Measurements from ENCODE around the gene PDK1.

PDK1 gene

DNA sequence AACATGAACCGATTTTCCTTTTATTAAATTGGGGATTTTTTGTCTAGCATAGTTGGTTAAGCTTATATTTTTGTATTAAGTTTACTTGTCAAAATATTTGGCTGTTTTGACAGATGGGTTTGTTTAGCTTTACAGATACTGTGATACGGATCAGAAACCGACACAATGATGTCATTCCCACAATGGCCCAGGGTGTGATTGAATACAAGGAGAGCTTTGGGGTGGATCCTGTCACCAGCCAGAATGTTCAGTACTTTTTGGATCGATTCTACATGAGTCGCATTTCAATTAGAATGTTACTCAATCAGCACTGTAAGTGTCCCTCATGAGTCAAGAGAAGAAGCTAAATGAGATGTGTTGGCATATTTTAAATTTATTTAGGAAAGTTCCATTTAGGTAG lies 8.5 kb downstream of the PDK1 start:
- TF ChIP-seq, protein P1, sequence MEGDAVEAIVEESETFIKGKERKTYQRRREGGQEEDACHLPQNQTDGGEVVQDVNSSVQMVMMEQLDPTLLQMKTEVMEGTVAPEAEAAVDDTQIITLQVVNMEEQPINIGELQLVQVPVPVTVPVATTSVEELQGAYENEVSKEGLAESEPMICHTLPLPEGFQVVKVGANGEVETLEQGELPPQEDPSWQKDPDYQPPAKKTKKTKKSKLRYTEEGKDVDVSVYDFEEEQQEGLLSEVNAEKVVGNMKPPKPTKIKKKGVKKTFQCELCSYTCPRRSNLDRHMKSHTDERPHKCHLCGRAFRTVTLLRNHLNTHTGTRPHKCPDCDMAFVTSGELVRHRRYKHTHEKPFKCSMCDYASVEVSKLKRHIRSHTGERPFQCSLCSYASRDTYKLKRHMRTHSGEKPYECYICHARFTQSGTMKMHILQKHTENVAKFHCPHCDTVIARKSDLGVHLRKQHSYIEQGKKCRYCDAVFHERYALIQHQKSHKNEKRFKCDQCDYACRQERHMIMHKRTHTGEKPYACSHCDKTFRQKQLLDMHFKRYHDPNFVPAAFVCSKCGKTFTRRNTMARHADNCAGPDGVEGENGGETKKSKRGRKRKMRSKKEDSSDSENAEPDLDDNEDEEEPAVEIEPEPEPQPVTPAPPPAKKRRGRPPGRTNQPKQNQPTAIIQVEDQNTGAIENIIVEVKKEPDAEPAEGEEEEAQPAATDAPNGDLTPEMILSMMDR (IDR thresholded peaks at IDR 0.05; ENCODE audit: low read depth, low read length, missing control alignments), result no peak
- in situ Hi-C loops (cut with HindIII; ENCODE audit: low pct_ligation_motif_present, low sequenced_read_pairs), result no loop called here
- DNase-seq, result no peak
- no peaks in the 10 kb centered on the region for H3K27me3 ChIP-seq (replicated peaks)
- no peak overlapping the region for H3K4me3 ChIP-seq (ENCODE audit: low read depth, low read length)
- no peak overlapping the region for H3K27ac ChIP-seq
- peaks cover 11% of the 10 kb centered on the region for H3K36me3 ChIP-seq (replicated peaks)

DNA sequence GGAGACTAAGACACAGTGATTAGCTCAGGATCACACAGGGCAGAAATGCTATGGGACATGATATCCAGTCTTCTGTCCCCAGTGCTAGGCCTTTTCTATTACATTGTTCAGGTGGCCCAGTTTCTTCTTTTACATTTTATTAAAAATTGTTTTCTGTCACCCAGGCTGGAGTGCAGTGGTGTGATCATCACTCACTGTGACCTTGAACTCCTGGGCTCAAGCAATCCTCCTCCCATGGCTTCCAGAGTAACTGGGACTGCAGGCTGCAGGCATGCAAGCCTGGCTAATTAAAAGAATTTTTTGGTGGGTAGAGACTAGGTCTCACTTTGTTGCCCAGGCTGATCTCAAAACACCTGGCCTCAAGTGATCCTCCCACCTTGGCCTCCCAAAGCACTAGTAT lies 15.4 kb downstream of the PDK1 start:
- TF ChIP-seq, protein P1 (IDR thresholded peaks at IDR 0.05; ENCODE audit: low read depth, low read length, missing control alignments), result no peak
- H3K27me3 ChIP-seq (replicated peaks), result no peaks in the 10 kb centered on the region
- H3K36me3 ChIP-seq (replicated peaks), result peaks cover 16% of the 10 kb centered on the region
- no peak overlapping the region for H3K4me3 ChIP-seq (ENCODE audit: low read depth, low read length)
- in situ Hi-C loops (cut with HindIII; ENCODE audit: low pct_ligation_motif_present, low sequenced_read_pairs), result no loop called here
- no peak overlapping the region for H3K27ac ChIP-seq
- DNase-seq, result no peak

DNA sequence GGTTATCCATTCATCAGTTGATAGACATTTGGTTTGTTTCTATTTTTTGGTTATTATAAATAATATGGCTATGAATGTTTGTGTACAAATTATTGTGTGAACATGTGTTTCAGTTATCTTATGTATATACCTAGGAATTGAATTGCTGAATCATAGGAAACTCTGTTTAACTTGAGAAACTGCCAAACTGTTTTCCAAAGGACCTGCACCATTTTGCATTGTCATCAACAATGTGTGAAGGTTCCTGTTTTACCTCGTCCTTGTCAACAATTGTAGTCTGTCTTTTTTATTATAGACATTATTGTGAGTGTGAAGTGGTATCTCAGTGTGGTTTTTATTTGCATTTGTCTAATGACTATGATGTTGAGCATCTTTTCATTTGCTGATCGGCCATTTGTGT lies 17.1 kb downstream of the PDK1 start:
- TF ChIP-seq, protein P1 (IDR thresholded peaks at IDR 0.05; ENCODE audit: low read depth, low read length, missing control alignments), result no peak
- H3K4me3 ChIP-seq (ENCODE audit: low read depth, low read length), result no peak overlapping the region
- H3K36me3 ChIP-seq (replicated peaks), result peaks cover 16% of the 10 kb centered on the region
- no peaks in the 10 kb centered on the region for H3K27me3 ChIP-seq (replicated peaks)
- no peak overlapping the region for H3K27ac ChIP-seq
- DNase-seq, result no peak
- in situ Hi-C loops (cut with HindIII; ENCODE audit: low pct_ligation_motif_present, low sequenced_read_pairs), result no loop called here

DNA sequence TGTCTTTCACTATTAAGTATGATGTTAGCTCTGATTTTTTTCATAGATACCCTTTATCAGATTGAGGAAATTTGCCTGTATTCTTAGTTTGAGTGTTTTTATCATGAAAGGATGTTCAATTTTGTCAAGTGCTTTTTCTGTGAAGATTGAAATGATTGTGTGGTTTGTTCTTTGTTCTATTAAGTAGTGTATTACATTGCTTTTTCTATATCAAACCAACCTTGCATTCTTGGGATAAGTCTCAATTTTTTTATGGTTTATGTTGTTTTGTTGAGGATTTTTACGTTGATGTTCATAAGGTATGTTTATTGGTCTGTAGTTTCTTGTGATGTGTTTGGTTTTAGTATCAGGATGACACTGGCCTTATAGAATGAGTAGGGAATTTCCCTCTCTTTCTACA lies 19.1 kb downstream of the PDK1 start:
- no peak for DNase-seq
- TF ChIP-seq, protein P1 (IDR thresholded peaks at IDR 0.05; ENCODE audit: low read depth, low read length, missing control alignments), result no peak
- no peak overlapping the region for H3K4me3 ChIP-seq (ENCODE audit: low read depth, low read length)
- peaks cover 10% of the 10 kb centered on the region for H3K36me3 ChIP-seq (replicated peaks)
- in situ Hi-C loops (cut with HindIII; ENCODE audit: low pct_ligation_motif_present, low sequenced_read_pairs), result no loop called here
- no peak overlapping the region for H3K27ac ChIP-seq
- no peaks in the 10 kb centered on the region for H3K27me3 ChIP-seq (replicated peaks)

DNA sequence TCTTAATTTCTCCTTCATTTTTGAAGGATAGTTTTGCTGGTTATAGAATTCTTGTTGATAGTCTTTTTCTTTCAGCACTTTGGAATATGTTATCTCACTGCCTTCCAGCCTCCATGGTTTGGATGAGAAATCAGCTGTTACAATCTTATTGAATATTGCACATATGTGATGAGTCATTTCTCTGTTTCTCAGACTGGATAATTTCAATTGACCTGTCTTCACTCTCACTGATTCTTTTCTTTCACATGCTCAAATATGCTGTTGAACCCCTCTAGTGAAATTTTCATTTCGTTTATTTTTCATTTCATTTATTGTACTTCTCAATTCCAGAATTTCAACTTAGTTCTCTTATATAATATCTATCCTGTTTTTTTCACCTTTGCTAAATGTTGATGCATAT lies 22.2 kb downstream of the PDK1 start:
- Histone ChIP-seq H3K27me3 (replicated peaks) (no peaks in the 10 kb centered on the region), H3K4me3 (ENCODE audit: low read depth, low read length) (no peak overlapping the region), H3K36me3 (replicated peaks) (peaks cover 10% of the 10 kb centered on the region), H3K27ac (no peak overlapping the region)
- DNase-seq, result no peak
- in situ Hi-C loops (cut with HindIII; ENCODE audit: low pct_ligation_motif_present, low sequenced_read_pairs), result no loop called here
- TF ChIP-seq, protein P1 (IDR thresholded peaks at IDR 0.05; ENCODE audit: low read depth, low read length, missing control alignments), result no peak

DNA sequence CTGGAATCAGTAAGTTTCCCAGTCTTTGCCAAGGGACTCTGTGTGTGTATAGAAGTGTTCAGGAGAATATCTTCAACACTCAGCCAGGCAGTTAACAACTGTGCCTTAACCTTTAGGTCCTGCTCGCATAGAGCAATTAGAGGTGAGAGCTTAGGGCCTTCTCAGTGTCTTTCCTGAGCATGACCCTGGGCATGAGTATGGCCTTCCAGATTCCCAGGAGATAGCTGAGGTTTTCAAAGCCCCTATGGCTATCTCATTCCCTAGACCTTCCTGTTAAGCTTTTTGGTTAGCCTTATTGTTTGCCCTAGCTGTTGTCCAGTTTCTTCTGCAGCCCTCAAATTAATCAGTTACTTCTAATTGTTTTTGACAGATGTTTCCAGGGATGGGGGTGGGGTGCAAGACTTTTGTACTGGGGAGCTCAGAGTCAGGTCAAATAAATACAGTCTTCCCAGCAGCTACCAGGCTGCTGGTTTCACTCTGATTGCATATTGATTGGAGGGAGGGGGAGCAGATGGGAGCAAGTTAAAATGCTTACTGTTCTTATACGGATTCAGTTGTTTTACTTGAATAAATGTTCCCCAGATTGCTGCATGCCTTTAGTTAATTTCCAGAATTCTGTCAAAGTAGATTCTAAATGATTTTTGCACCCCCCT lies 23.1 kb downstream of the PDK1 start:
- no peak overlapping the region for H3K27ac ChIP-seq
- no peak for DNase-seq
- TF ChIP-seq, protein P1 (IDR thresholded peaks at IDR 0.05; ENCODE audit: low read depth, low read length, missing control alignments), result no peak
- H3K36me3 ChIP-seq (replicated peaks), result peaks cover 7% of the 10 kb centered on the region
- no peaks in the 10 kb centered on the region for H3K27me3 ChIP-seq (replicated peaks)
- in situ Hi-C loops (cut with HindIII; ENCODE audit: low pct_ligation_motif_present, low sequenced_read_pairs), result no loop called here
- no peak overlapping the region for H3K4me3 ChIP-seq (ENCODE audit: low read depth, low read length)

Data from brain microvascular endothelial cell (primary cell).